Transverse colon (tissue), 4 donors: Measurements from ENCODE around the gene MS4A10. TPM values are rescaled to one million over a fixed set of nuclear protein-coding genes. Genes with fewer than 3 reads are reported as not detected.

Experiments used
- DNase-seq: peaks from one replicate; pipeline ENCODE4 v3.0.0-alpha.2; 2019
- H3K27ac ChIP-seq, 4 donors: fragments of 200-600 bp; sonication (generic); 2 replicates each; pipeline ENCODE4 v1.5.1; 2016 to 2018; ENCODE audit warnings: inconsistent platforms in 4 of 4
- H3K27me3 ChIP-seq: fragments of 200-600 bp; sonication (generic); 2 replicates; pipeline ENCODE4 v1.5.1; 2017; ENCODE audit warnings: inconsistent platforms
- H3K36me3 ChIP-seq, 4 donors: fragments of 200-600 bp; sonication (generic); 2 replicates each; pipeline ENCODE4 v1.5.1; 2017 to 2019; ENCODE audit warnings: inconsistent platforms in 4 of 4
- H3K4me1 ChIP-seq, 4 donors: fragments of 200-600 bp; sonication (generic); 2 replicates each; pipeline ENCODE4 v1.5.1; 2017 to 2020; ENCODE audit warnings: inconsistent platforms in 4 of 4
- H3K4me3 ChIP-seq, 4 donors: fragments of 200-600 bp; sonication (generic); 1 replicate in 1 of 4; 2 replicates in 3 of 4; pipeline versions ENCODE4 v1.5.1 to v1.6.1; 2017 to 2019; ENCODE audit warnings: inconsistent platforms in 4 of 4
- H3K9me3 ChIP-seq, 2 donors: fragments of 200-600 bp; sonication (generic); 2 replicates each; pipeline ENCODE4 v1.5.1; 2017 to 2019; ENCODE audit warnings: inconsistent platforms in 2 of 2
- EP300 ChIP-seq: sonication (generic); formaldehyde crosslinking; IDR thresholded peaks from one replicate; pipeline ENCODE4 v1.6.1; 2017; ENCODE audit warnings: antibody characterized with exemption, low read depth
- POLR2A ChIP-seq: fragments of 450-650 bp; IDR thresholded peaks from one replicate; pipeline ENCODE4 v1.6.1; 2016; ENCODE audit warnings: antibody characterized with exemption, mild to moderate bottlenecking, moderate library complexity
- POLR2AphosphoS5 ChIP-seq, 3 donors: sonication (generic); formaldehyde crosslinking; IDR thresholded peaks; one replicate each; pipeline ENCODE4 v1.6.1; 2016; ENCODE audit warnings: antibody characterized with exemption in 3 of 3
- WGBS, 2 donors: methylation state at CpG; one replicate each; pipeline ENCODE4 v1.1.5; 2018; ENCODE audit warnings: low coverage in 1 of 2; 5-methylcytosine and 5-hydroxymethylcytosine counted together
- in situ Hi-C, 4 donors: fragments of 200-750 bp; cut with MboI; loops; one replicate each; pipeline versions ENCODE4 v1.15.0 to v1.15.1; 2017; ENCODE audit warnings: low sequenced_read_pairs in 3 of 4, low pct_ligation_motif_present in 1 of 4, low pct_unique_long_range_greater_than_20kb in 1 of 4
- intact Hi-C: fragments of 100-400 bp; cut with DNase I; formaldehyde crosslinking; loops from one replicate; pipeline ENCODE4 v1.15.1; 2023; ENCODE audit warnings: low total_unique reads
- total RNA-seq, 4 donors: library from RNA; depleted of rRNA; stranded (reverse); fragments of >200 nt; gene quantifications; one replicate each; pipeline ENCODE4 v1.1.0, GENCODE V29; 2016
- TF ChIP-seq, protein P1 (sequence below), 5 experiments: fragments of 200-600 bp in 3 of 5; fragments of 450-650 bp in 2 of 5; sonication (generic) in 3 of 5; IDR thresholded peaks; 1 replicate in 2 of 5; 2 replicates in 3 of 5; pipeline ENCODE4 v1.5.1; 2016 to 2017; ENCODE audit warnings: antibody characterized with exemption in 5 of 5, inconsistent platforms in 3 of 5, mild to moderate bottlenecking in 2 of 5, moderate library complexity in 1 of 5

The MS4A10 gene
- total RNA-seq, 4 donors from 2014 or later = 1.3 to 2.2 TPM; not detected in 2

DNA sequence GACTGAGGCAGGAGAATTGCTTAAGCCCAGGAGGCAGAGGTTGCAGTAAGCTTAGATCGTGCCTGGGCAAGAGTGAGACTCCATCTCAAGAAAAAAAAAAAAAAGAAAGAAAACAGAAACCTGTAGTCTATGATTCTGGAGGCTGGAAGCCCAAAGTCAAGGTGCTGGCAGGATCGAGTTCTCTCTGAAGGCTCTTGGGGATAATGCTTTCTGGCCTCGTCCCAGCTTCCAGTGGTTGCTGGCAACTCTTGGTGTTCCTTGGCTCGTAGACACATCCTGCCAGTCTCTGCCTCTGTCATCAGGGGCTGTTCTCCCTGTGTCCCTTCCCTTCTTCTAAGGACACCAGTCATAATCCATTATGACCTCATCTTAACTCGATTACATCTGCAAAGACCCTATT is 40.0 kb downstream of the MS4A10 start:
- in situ Hi-C loops (loop anchor here in 2 of 4 donors (25.0 kb wide), 3 partner anchors 312 to 512 kb away; partner anchors contain the start of genes DDB1 (in 1 of the 2) and TKFC (in 1 of the 2)), intact Hi-C loops (loop anchor here (5.0 kb wide), 1 partner anchor 362 kb away; no protein-coding TSS in a partner anchor)
- TF ChIP-seq POLR2AphosphoS5 (IDR thresholded peaks at IDR 0.05) (no peak), EP300 (no peak), POLR2A (no peak)
- TF ChIP-seq, protein P1, sequence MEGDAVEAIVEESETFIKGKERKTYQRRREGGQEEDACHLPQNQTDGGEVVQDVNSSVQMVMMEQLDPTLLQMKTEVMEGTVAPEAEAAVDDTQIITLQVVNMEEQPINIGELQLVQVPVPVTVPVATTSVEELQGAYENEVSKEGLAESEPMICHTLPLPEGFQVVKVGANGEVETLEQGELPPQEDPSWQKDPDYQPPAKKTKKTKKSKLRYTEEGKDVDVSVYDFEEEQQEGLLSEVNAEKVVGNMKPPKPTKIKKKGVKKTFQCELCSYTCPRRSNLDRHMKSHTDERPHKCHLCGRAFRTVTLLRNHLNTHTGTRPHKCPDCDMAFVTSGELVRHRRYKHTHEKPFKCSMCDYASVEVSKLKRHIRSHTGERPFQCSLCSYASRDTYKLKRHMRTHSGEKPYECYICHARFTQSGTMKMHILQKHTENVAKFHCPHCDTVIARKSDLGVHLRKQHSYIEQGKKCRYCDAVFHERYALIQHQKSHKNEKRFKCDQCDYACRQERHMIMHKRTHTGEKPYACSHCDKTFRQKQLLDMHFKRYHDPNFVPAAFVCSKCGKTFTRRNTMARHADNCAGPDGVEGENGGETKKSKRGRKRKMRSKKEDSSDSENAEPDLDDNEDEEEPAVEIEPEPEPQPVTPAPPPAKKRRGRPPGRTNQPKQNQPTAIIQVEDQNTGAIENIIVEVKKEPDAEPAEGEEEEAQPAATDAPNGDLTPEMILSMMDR (IDR thresholded peaks at IDR 0.05) = no peak
- Histone ChIP-seq H3K27ac (no peak overlapping the region), H3K36me3 (no peaks in the 10 kb centered on the region), H3K4me1 (no peaks in the 10 kb centered on the region), H3K4me3 (no peak overlapping the region), H3K27me3 (no peaks in the 10 kb centered on the region), H3K9me3 (no peaks in the 10 kb centered on the region)
- 81 to 83% methylated on average over 5 of the region's 5 CpGs for WGBS, 2 donors
- DNase-seq = no peak

DNA sequence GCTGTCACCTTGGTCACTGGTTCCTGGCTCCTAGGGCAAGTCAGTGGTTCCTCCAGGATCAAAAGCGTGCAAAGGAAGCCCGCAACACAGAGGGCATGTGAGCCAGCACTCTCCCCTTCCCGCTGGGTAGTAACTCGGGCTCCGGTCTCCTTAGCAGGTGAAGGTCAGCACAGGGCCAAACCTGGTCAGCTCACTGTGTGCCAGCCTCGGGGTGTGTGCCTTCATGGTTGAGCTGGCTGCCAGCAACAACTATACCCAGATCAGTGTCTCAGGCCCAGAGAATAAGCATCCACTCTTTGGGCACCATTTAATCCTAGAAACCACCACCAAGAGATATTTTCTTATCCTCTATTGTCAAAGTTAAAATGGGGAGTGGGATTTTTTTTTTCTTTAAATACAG is 40.7 kb downstream of the MS4A10 start:
- no peak for TF ChIP-seq POLR2AphosphoS5 (IDR thresholded peaks at IDR 0.05)
- TF ChIP-seq, protein P1 (IDR thresholded peaks at IDR 0.05) = no peak
- TF ChIP-seq POLR2A = no peak
- TF ChIP-seq EP300 = no peak
- in situ Hi-C loops (loop anchor here in 2 of 4 donors (25.0 kb wide), 3 partner anchors 312 to 512 kb away; partner anchors contain the start of genes DDB1 (in 1 of the 2) and TKFC (in 1 of the 2)), intact Hi-C loops (loop anchor here (5.0 kb wide), 1 partner anchor 362 kb away; no protein-coding TSS in a partner anchor)
- Histone ChIP-seq H3K4me1 (peaks cover 0 to 2% (median 0%) of the 10 kb centered on the region in 4 donors), H3K4me3 (no peak overlapping the region), H3K36me3 (no peaks in the 10 kb centered on the region), H3K9me3 (no peaks in the 10 kb centered on the region), H3K27ac (no peak overlapping the region), H3K27me3 (no peaks in the 10 kb centered on the region)
- WGBS, 2 donors = 90% methylated on average over 5 of the region's 6 CpGs; no CpG with 5 or more reads in 1 of the 2 donors
- no peak for DNase-seq

DNA sequence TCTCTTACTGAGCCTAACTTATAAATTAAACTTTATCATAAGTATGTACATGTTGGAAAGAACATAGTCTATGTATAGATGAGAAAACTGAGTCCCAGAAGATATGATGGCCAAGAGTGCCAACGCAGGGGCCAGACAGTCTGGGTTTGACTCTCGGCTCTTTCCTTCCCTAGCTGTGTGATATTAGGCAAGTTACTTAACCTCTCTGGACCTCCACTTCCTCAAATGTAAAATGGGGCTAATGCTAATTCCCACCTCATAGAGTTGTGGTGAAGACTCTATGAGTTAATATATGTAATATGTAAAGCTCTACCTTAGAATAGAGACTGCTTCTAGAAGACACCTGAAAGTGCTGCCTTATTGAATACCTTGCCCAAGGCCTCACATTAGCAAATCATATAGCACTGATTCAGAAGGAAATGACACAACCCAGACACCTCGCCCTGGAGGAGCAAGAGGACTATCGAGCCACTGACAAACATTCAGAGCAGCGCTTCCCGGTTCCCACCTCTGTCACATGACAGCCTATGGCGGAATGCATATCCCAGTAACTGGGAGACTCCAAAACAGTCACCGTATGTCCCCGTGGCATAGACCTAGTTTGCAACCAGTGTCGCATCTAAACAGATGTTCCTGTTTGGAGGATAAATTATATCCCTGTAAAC is 45.5 kb downstream of the MS4A10 start:
- intact Hi-C loops = loop anchor here (5.0 kb wide), 3 partner anchors 67 to 1073 kb away; partner anchors contain the start of gene STX3
- WGBS, 2 donors = 0 to 30% methylated on average over 1 to 10 of the region's 10 CpGs
- DNase-seq = no peak
- Histone ChIP-seq H3K36me3 (no peaks in the 10 kb centered on the region), H3K9me3 (no peaks in the 10 kb centered on the region), H3K4me3 (no peak overlapping the region), H3K27me3 (peaks cover 3% of the 10 kb centered on the region), H3K27ac (no peak overlapping the region), H3K4me1 (peaks cover 0 to 11% (median 6%) of the 10 kb centered on the region in 4 donors)
- TF ChIP-seq EP300 = no peak
- TF ChIP-seq POLR2AphosphoS5 (IDR thresholded peaks at IDR 0.05) = no peak
- TF ChIP-seq, protein P1 (IDR thresholded peaks at IDR 0.05) = no peak
- no peak for TF ChIP-seq POLR2A
- in situ Hi-C loops = loop anchor here (5.0 to 25.0 kb wide), 5 partner anchors 64 to 507 kb away; partner anchors contain the start of genes DDB1 (in 1 of the 4) and TKFC (in 1 of the 4)

DNA sequence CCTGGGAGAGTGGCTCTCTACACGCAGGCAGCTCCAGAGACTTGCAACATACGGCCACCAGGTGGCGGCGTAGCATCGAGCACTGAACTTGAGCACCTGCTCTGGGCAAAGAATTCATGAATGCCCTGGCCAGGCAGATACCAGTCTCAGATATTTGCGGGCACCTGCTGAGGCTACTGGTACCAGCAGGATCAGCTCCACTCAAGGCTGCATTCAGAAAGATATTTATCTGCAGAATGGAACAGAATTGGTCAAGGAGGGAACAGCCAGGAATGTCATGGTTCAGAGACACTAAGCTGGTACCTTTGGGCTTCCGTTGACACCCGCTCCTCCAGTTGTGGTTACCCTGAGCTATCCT is 46.0 kb downstream of the MS4A10 start:
- H3K27me3 ChIP-seq = peaks cover 3% of the 10 kb centered on the region
- in situ Hi-C loops (loop anchor here (5.0 to 25.0 kb wide), 5 partner anchors 64 to 506 kb away; partner anchors contain the start of genes DDB1 (in 1 of the 4) and TKFC (in 1 of the 4)), intact Hi-C loops (loop anchor here (5.0 kb wide), 3 partner anchors 66 to 1074 kb away; partner anchors contain the start of gene STX3)
- DNase-seq = peak; percentile 86
- no peak overlapping the region for H3K4me3 ChIP-seq
- peaks cover 0 to 11% (median 6%) of the 10 kb centered on the region in 4 donors for H3K4me1 ChIP-seq
- H3K9me3 ChIP-seq = no peaks in the 10 kb centered on the region
- WGBS, 2 donors = 23% methylated on average over 8 of the region's 8 CpGs; no CpG with 5 or more reads in 1 of the 2 donors
- H3K36me3 ChIP-seq = no peaks in the 10 kb centered on the region
- TF ChIP-seq EP300 (no peak), POLR2A (no peak), POLR2AphosphoS5 (IDR thresholded peaks at IDR 0.05) (no peak)
- TF ChIP-seq, protein P1 (IDR thresholded peaks at IDR 0.05) = peak; percentile 89 to 97 (median 92)
- no peak overlapping the region for H3K27ac ChIP-seq
